RWPE2 (cell line): ENCODE measurements around the gene LDB1.

Experiments used
- ATAC-seq: fragments of 200-7000 bp; cut with Tn5 transposase; 3 replicates; pipeline ENCODE4 v1.9.1; 2021; ENCODE audit warnings: low read depth
- DNase-seq: peaks from one replicate; pipeline ENCODE4 v3.0.0-alpha.2; 2020; ENCODE audit warnings: low spot score
- H3K27ac ChIP-seq: fragments of 450-650 bp; 2 replicates; pipeline ENCODE4 v1.5.1; 2017; ENCODE audit warnings: mild to moderate bottlenecking; ENCODE audit not compliant: poor library complexity, severe bottlenecking
- H3K27me3 ChIP-seq: fragments of 250-450 bp; sonication (Bioruptor Pico); 2 replicates; pipeline ENCODE4 v1.5.1; 2021; ENCODE audit warnings: mild to moderate bottlenecking, moderate library complexity; ENCODE audit not compliant: insufficient read depth, poor library complexity, severe bottlenecking
- H3K36me3 ChIP-seq: fragments of 250-450 bp; sonication (Bioruptor Pico); 2 replicates; pipeline ENCODE4 v1.5.1; 2020; ENCODE audit warnings: low read depth, mild to moderate bottlenecking, moderate library complexity
- H3K4me1 ChIP-seq: fragments of 250-450 bp; sonication (Bioruptor Pico); 2 replicates; pipeline ENCODE4 v1.5.1; 2021; ENCODE audit warnings: mild to moderate bottlenecking, moderate library complexity; ENCODE audit not compliant: insufficient read depth, poor library complexity, severe bottlenecking
- H3K4me3 ChIP-seq: fragments of 250-450 bp; sonication (Bioruptor Pico); 2 replicates; pipeline ENCODE4 v1.5.1; 2021; ENCODE audit warnings: mild to moderate bottlenecking, moderate library complexity; ENCODE audit not compliant: severe bottlenecking
- H3K9me3 ChIP-seq: fragments of 250-450 bp; sonication (Bioruptor Pico); 2 replicates; pipeline ENCODE4 v1.5.1; 2021; ENCODE audit warnings: mild to moderate bottlenecking, moderate library complexity; ENCODE audit not compliant: severe bottlenecking
- TF ChIP-seq, protein P1 (sequence below): fragments of 450-650 bp; IDR thresholded peaks from one replicate; pipeline ENCODE4 v1.5.1; 2017; ENCODE audit warnings: mild to moderate bottlenecking, moderate library complexity; ENCODE audit not compliant: poor library complexity, severe bottlenecking

The LDB1 gene

GRCh38 chr10:102059987-102060386 lies 60.2 kb downstream of the LDB1 start:
- H3K27ac ChIP-seq, result no peak overlapping the region

More at GRCh38 chr10:102059987-102060386, 60.2 kb downstream of the LDB1 start:
- H3K4me3 ChIP-seq, result no peak overlapping the region
- ATAC-seq (no peak), DNase-seq (no peak)
- H3K36me3 ChIP-seq, result no peaks in the 10 kb centered on the region
- H3K9me3 ChIP-seq, result no peaks in the 10 kb centered on the region
- H3K27me3 ChIP-seq, result no peaks in the 10 kb centered on the region
- H3K4me1 ChIP-seq, result no peaks in the 10 kb centered on the region
- TF ChIP-seq, protein P1, sequence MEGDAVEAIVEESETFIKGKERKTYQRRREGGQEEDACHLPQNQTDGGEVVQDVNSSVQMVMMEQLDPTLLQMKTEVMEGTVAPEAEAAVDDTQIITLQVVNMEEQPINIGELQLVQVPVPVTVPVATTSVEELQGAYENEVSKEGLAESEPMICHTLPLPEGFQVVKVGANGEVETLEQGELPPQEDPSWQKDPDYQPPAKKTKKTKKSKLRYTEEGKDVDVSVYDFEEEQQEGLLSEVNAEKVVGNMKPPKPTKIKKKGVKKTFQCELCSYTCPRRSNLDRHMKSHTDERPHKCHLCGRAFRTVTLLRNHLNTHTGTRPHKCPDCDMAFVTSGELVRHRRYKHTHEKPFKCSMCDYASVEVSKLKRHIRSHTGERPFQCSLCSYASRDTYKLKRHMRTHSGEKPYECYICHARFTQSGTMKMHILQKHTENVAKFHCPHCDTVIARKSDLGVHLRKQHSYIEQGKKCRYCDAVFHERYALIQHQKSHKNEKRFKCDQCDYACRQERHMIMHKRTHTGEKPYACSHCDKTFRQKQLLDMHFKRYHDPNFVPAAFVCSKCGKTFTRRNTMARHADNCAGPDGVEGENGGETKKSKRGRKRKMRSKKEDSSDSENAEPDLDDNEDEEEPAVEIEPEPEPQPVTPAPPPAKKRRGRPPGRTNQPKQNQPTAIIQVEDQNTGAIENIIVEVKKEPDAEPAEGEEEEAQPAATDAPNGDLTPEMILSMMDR, result no peak
